GM12872 (cell line): ENCODE data around the gene HTR3E.
A peak's percentile ranks its signal among the peaks of the same experiment; 100 is the strongest.

Experiments
- TF ChIP-seq, protein P1 (sequence below): IDR thresholded peaks from 3 replicates; pipeline ENCODE4 v1.5.1; 2011; ENCODE audit warnings: low read depth, mild to moderate bottlenecking, low read length, moderate library complexity; ENCODE audit not compliant: insufficient read depth

Gene HTR3E

DNA sequence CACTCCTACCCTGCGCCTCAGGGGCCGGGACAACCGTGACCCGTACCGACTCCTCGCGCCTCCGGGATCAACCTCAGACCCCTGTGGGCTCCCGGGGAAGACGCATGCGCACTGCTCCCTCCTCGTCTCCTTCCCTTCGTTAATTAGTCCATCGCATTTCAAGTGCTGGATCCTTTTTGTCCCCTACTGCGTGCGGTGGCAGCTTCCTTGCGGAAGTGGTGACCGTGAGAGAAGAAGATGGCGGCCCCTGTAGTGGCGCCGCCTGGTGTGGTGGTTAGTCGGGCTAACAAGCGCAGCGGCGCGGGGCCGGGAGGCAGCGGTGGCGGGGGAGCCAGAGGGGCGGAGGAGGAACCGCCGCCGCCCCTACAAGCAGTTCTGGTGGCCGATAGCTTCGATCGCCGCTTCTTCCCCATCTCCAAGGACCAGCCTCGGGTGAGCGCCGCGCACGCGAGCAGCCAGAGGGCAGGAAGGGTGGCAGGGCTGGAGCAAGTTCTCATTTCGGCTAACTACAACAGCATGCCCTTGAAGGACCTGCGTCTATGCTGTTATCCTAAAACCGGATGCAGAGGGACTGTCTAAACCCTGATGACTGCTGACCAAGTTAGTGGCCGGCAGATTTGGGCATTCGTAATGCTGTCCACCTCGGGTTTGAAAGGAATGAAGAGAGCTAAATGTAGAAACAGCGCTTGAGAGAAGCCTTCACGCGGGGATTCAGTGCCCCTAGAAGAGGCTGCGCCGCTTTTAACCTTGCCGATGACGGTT is 38.5 kb downstream of the HTR3E start, which contains the start of gene EIF2B5:
Gene EIF2B5, plus strand, starts transcription at position 210 of the 762 bp plus-strand sequence. Its CDS starts 28 bp downstream, at position 238.
- TF ChIP-seq, protein P1, sequence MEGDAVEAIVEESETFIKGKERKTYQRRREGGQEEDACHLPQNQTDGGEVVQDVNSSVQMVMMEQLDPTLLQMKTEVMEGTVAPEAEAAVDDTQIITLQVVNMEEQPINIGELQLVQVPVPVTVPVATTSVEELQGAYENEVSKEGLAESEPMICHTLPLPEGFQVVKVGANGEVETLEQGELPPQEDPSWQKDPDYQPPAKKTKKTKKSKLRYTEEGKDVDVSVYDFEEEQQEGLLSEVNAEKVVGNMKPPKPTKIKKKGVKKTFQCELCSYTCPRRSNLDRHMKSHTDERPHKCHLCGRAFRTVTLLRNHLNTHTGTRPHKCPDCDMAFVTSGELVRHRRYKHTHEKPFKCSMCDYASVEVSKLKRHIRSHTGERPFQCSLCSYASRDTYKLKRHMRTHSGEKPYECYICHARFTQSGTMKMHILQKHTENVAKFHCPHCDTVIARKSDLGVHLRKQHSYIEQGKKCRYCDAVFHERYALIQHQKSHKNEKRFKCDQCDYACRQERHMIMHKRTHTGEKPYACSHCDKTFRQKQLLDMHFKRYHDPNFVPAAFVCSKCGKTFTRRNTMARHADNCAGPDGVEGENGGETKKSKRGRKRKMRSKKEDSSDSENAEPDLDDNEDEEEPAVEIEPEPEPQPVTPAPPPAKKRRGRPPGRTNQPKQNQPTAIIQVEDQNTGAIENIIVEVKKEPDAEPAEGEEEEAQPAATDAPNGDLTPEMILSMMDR = peak; percentile 16; the same call in 2 of the 3 replicates

DNA sequence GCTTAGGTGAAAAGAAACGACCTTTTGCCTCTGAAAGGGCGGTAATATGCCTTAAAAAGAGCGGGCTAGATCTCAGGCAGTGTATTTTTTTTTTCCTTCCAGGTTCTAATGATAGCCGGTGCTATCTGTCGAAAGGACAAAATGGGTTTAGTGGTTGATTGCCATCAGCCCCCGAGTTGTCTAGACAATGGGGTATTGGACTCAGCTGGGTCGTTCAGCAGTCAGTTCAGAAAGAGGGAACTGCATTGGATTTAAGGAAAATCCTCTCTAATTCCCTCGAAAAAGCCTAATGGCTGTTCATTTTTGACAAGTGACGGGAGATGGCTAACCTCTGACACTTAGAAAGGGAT is 39.0 kb downstream of the HTR3E start:
- TF ChIP-seq, protein P1 = no peak

DNA sequence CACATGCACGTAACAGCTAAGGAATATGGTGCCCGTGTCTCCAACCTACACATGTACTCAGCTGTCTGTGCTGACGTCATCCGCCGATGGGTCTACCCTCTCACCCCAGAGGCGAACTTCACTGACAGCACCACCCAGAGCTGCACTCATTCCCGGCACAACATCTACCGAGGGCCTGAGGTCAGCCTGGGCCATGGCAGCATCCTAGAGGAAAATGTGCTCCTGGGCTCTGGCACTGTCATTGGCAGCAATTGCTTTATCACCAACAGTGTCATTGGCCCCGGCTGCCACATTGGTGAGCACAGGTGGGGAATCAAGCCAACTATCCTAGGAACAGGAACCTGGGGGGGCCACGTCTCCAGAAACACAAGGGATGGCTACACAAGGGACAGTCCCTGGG is 43.6 kb downstream of the HTR3E start:
- TF ChIP-seq, protein P1 = no peak

DNA sequence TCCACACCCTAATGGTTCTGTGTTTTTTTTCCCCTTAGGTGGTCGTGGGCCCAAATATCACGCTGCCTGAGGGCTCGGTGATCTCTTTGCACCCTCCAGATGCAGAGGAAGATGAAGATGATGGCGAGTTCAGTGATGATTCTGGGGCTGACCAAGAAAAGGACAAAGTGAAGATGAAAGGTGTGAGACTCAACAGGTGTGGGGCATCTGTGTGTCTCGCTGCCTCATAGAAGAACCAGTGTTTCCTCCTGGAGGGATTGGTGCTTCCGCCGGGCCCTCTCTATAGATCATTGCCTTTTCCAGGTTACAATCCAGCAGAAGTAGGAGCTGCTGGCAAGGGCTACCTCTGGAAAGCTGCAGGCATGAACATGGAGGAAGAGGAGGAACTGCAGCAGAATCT is 45.3 kb downstream of the HTR3E start:
- TF ChIP-seq, protein P1 = no peak

DNA sequence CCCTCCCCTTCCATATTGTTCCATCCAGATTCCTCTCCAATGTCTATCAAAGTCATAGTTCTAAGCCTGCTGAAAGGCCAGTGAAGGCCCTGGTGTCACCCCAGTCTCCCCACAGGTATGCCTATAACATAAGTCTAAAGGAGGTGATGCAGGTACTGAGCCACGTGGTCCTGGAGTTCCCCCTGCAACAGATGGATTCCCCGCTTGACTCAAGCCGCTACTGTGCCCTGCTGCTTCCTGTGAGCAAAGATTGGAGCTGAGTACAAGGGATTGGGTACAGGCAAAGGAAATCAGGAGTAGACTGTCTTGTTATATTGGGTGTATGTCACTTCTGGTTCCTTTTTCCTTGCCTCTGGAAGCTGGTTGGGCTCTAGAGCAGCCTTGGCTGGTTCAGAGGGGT is 46.5 kb downstream of the HTR3E start:
- TF ChIP-seq, protein P1 = no peak

DNA sequence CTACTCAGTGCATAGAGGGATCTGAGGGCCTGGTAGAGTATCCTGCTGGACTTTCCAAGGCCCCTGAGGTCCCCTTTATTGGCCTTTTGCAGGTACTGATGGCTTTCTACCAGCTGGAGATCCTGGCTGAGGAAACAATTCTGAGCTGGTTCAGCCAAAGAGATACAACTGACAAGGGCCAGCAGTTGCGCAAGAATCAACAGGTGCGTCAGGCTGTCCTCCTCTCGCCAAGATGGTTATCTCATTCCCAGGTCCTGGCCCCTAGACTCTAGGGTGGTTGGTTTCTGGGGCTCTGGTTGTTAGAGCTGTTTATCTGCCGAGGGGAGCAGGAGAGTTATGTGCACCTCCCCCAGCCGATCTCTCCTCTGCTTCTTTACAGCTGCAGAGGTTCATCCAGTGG is 47.6 kb downstream of the HTR3E start:
- TF ChIP-seq, protein P1 = no peak

DNA sequence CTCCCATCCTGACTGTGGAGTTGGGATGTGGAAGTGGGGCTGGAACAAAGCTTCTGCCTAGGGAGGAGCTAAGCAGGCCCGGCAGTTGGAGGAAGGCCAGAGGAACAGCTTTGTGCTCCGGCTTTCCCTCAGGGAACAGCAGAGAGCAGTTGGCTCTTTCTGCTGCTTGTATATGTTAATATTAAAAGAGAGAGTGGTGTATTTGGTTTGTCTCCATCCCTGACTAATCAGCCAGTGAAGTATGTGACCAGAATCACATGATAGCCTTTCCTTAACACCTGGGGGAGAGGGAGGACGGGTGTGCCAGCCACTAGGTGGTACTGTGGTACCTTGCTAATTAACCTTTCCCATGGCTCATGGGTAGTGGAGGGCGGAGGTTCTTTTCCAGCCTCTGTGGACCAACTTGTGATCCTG is 48.3 kb downstream of the HTR3E start:
- TF ChIP-seq, protein P1 = peak; percentile 57
